HG03280 (cell line): Measurements from ENCODE around the gene RIN1.

Experiments used
- ATAC-seq: cut with Tn5 transposase; IDR thresholded peaks from one replicate; pipeline ENCODE4 v1.9.1; 2021; ENCODE audit warnings: mild to moderate bottlenecking, moderate library complexity; ENCODE audit not compliant: unreplicated experiment

Gene RIN1

GRCh38 chr11:66302656-66303055 lies 33.6 kb downstream of the RIN1 start:
- ATAC-seq: no peak

- no peak for ATAC-seq
Measured at GRCh38 chr11:66299186-66299585, 37.0 kb downstream of the RIN1 start.

GRCh38 chr11:66297610-66298009 lies 38.6 kb downstream of the RIN1 start:
- no peak for ATAC-seq

- no peak for ATAC-seq
Measured at GRCh38 chr11:66294626-66295620, 41.3 kb downstream of the RIN1 start.

GRCh38 chr11:66293777-66294625 lies 42.2 kb downstream of the RIN1 start:
- no peak for ATAC-seq

GRCh38 chr11:66293352-66293751 lies 42.9 kb downstream of the RIN1 start:
- no peak for ATAC-seq

- ATAC-seq: no peak
Measured at GRCh38 chr11:66292543-66293332, 43.5 kb downstream of the RIN1 start.

- no peak for ATAC-seq
Measured at GRCh38 chr11:66291706-66292542, 44.3 kb downstream of the RIN1 start, which contains the start of gene TMEM151A. TMEM151A (plus strand) TSS chr11:66291894; CDS start chr11:66292014, 120 bp downstream.

- no peak for ATAC-seq
Measured at GRCh38 chr11:66291303-66291705, 44.9 kb downstream of the RIN1 start.

GRCh38 chr11:66290330-66290621 lies 46.0 kb downstream of the RIN1 start:
- ATAC-seq: no peak

GRCh38 chr11:66289548-66290329 lies 46.5 kb downstream of the RIN1 start:
- ATAC-seq: peak; percentile 37

GRCh38 chr11:66288671-66289547 lies 47.3 kb downstream of the RIN1 start, which contains the start of gene YIF1A:
YIF1A (minus strand) TSS chr11:66289143; CDS start chr11:66288985, 158 bp downstream.
- peak; percentile 92 for ATAC-seq

- no peak for ATAC-seq
Measured at GRCh38 chr11:66287889-66288670, 48.2 kb downstream of the RIN1 start.

- ATAC-seq: no peak
Measured at GRCh38 chr11:66287211-66287888, 48.9 kb downstream of the RIN1 start.

- no peak for ATAC-seq
Measured at GRCh38 chr11:66286699-66287098, 49.5 kb downstream of the RIN1 start.

GRCh38 chr11:66285250-66285947 lies 50.8 kb downstream of the RIN1 start:
- ATAC-seq: no peak
